GM13977 (cell line): Measurements from ENCODE around the gene GPR4.

Experiments
- DNase-seq: peaks from one replicate; pipeline ENCODE4 v3.0.0; 2012; ENCODE audit warnings: low spot score
- CTCF ChIP-seq: IDR thresholded peaks from 2 replicates; pipeline ENCODE4 v1.5.1; 2012; ENCODE audit warnings: mild to moderate bottlenecking, control low read depth; ENCODE audit not compliant: insufficient read depth; ENCODE audit errors: extremely low read depth, missing control alignments
- in situ Hi-C: fragments of 300-500 bp; cut with MboI; formaldehyde crosslinking; loops from one replicate; pipeline ENCODE4 v1.12.0; 2022; ENCODE audit warnings: low sequenced_read_pairs, low pct_unique_long_range_greater_than_20kb, mixed read lengths, inconsistent platforms; ENCODE audit not compliant: unreplicated experiment

Gene GPR4

GRCh38 chr19:45643024-45643926 lies 41.3 kb upstream of the GPR4 start:
- in situ Hi-C loops = no loop called here
- peak; percentile 99 for TF ChIP-seq CTCF
- peak; percentile 89 for DNase-seq

GRCh38 chr19:45641274-45642105 lies 39.5 kb upstream of the GPR4 start:
- TF ChIP-seq CTCF = no peak
- peak; percentile 92 for DNase-seq
- in situ Hi-C loops = no loop called here

- in situ Hi-C loops = no loop called here
- DNase-seq = no peak
- no peak for TF ChIP-seq CTCF
These were observed 38.8 kb upstream of the GPR4 start for GRCh38 chr19:45640849-45641273.

GRCh38 chr19:45638930-45639729 lies 37.1 kb upstream of the GPR4 start, which contains the start of gene EML2:
Gene EML2, minus strand, starts transcription at chr19:45639397. Its CDS starts 21 bp downstream, at chr19:45639376.
- in situ Hi-C loops = no loop called here
- peak; percentile 76 for DNase-seq
- peak; percentile 43 for TF ChIP-seq CTCF

GRCh38 chr19:45637890-45638667 lies 36.1 kb upstream of the GPR4 start:
- TF ChIP-seq CTCF = no peak
- no peak for DNase-seq
- in situ Hi-C loops = no loop called here
